Gastroesophageal sphincter (tissue), 3 donors: ENCODE data around the gene SLC8A2.

Experiments used
- CTCF ChIP-seq, 4 experiments: fragments of 200-600 bp in 2 of 4; fragments of 450-650 bp in 2 of 4; sonication (generic) in 1 of 4; IDR thresholded peaks; one replicate each; pipeline ENCODE4 v1.5.1; 2017 to 2019; ENCODE audit warnings: antibody characterized with exemption in 4 of 4, mild to moderate bottlenecking in 2 of 4, moderate library complexity in 2 of 4
- EP300 ChIP-seq: sonication (generic); formaldehyde crosslinking; IDR thresholded peaks from one replicate; pipeline ENCODE4 v1.6.1; 2017; ENCODE audit warnings: antibody characterized with exemption, mild to moderate bottlenecking
- POLR2A ChIP-seq, 2 donors: fragments of 450-650 bp; IDR thresholded peaks; one replicate each; pipeline ENCODE4 v1.6.1; 2017; ENCODE audit warnings: antibody characterized with exemption in 2 of 2, mild to moderate bottlenecking in 2 of 2, moderate library complexity in 1 of 2
- POLR2AphosphoS5 ChIP-seq: sonication (generic); formaldehyde crosslinking; IDR thresholded peaks from one replicate; pipeline ENCODE4 v1.6.1; 2017; ENCODE audit warnings: antibody characterized with exemption

- TF ChIP-seq CTCF (IDR thresholded peaks at IDR 0.05) (no peak), POLR2A (IDR thresholded peaks at IDR 0.05) (no peak), POLR2AphosphoS5 (no peak), EP300 (no peak)
Observed at GRCh38 chr19:47510516-47511127, 38.9 kb upstream of the SLC8A2 start.
